Astrocyte (in vitro differentiated cells and primary cell): ENCODE data around the gene MKI67.

ENCODE experiments used
- EZH2 ChIP-seq: IDR thresholded peaks from 2 replicates; pipeline ENCODE4 v1.6.1; 2012; ENCODE audit warnings: mild to moderate bottlenecking, low read length, inconsistent platforms; ENCODE audit not compliant: insufficient read depth
- TF ChIP-seq, protein P1 (sequence below): IDR thresholded peaks from 2 replicates; pipeline ENCODE4 v1.5.1; 2011; ENCODE audit warnings: low read depth, mild to moderate bottlenecking, inconsistent platforms, low read length, moderate library complexity; ENCODE audit not compliant: insufficient read depth

GRCh38 chr10:128063736-128064107 is 62.5 kb downstream of the MKI67 start:
- TF ChIP-seq, protein P1, sequence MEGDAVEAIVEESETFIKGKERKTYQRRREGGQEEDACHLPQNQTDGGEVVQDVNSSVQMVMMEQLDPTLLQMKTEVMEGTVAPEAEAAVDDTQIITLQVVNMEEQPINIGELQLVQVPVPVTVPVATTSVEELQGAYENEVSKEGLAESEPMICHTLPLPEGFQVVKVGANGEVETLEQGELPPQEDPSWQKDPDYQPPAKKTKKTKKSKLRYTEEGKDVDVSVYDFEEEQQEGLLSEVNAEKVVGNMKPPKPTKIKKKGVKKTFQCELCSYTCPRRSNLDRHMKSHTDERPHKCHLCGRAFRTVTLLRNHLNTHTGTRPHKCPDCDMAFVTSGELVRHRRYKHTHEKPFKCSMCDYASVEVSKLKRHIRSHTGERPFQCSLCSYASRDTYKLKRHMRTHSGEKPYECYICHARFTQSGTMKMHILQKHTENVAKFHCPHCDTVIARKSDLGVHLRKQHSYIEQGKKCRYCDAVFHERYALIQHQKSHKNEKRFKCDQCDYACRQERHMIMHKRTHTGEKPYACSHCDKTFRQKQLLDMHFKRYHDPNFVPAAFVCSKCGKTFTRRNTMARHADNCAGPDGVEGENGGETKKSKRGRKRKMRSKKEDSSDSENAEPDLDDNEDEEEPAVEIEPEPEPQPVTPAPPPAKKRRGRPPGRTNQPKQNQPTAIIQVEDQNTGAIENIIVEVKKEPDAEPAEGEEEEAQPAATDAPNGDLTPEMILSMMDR, result no peak
- no peak for TF ChIP-seq EZH2
